ENCODE results near the gene USP10.

DNA sequence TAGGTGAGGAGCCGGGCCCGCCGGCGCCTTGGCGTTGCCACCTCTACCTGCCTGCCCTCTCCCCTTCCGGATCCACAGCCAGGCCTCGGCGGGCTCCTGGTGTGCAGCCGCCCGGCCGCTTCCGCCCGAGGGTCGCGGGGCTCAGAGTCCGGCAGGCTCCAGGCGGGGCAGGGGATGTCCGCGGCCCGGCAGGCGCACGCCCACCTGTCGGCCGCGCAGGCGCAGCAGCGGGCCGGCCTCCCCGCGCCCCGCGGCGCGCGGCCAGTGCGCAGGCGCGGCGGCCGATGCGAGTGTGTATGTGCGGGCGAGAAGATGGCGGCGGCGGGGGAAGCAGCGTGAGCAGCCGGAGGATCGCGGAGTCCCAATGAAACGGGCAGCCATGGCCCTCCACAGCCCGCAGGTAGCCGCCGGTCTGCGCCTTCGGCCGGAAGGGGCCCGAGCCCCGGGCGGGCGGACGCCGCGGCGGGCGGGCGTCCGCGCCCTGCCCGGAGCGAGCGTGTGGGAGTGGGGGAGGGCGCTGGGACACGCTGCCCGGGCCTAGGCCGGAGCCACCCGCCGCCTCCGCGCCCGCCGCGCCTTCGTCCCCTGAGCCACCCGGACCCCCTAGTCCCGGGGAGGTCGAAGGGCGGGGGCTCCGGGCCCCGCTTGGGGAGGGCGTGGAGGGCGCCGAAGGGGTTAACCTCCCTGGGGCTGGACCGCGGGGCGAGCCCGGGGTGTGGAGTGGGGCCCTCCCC lies at the start of gene USP10:
- TF ChIP-seq CTCF (IDR thresholded peaks at IDR 0.05) (no peak), EP300 (IDR thresholded peaks at IDR 0.05; ENCODE audit: low read depth) (no peak), POLR2A (IDR thresholded peaks at IDR 0.05) (peak; percentile 12)

Data from transverse colon (tissue), 3 donors.